Bone marrow (tissue), 2 donors: ENCODE results near the gene PHGDH.
A peak's percentile ranks its signal among the peaks of the same experiment; 100 is the strongest.

ENCODE experiments used
- DNase-seq, 2 donors: peaks; one replicate each; lab custom pipeline; 2025; lab: John Stamatoyannopoulos, UW

The PHGDH gene

GRCh38 chr1:119731741-119732430 lies 20.2 kb downstream of the PHGDH start:
- no peak for DNase-seq

DNA sequence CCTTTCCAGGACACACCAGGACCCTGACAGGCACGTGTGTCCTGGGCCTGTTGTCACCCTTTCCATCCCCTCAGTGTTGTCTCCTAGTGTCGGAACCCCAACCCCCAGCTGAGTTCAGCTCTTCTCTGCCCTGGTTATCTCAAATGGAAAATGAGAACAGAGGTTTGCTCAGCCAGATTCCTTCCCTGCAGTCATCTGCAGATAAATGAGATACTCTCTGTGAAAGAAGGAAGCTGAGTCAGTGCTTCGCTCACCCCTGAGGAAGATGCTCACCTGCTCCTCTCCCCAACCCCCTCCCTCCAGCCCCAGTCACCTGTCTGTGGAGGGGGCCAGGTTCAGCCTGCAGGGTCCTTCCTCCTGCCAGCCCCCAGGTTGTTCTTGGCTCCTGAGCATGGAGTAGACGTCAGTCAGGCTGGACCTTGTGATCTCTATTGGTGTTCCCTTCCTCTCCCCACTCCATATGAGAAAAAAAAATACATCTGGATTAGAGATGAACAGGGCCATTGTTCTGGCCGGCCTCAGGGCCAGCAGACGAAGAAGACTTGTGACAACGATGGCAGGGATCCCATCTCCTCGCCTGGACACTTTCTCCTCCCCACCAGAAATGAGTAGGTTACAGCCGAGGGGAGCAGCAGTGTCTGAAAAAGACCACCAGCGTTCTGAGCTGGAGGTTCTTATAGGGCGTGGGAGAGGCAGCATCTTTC lies 20.9 kb downstream of the PHGDH start:
- no peak for DNase-seq

- no peak for DNase-seq
Observed at GRCh38 chr1:119733754-119734153, 22.0 kb downstream of the PHGDH start.

DNA sequence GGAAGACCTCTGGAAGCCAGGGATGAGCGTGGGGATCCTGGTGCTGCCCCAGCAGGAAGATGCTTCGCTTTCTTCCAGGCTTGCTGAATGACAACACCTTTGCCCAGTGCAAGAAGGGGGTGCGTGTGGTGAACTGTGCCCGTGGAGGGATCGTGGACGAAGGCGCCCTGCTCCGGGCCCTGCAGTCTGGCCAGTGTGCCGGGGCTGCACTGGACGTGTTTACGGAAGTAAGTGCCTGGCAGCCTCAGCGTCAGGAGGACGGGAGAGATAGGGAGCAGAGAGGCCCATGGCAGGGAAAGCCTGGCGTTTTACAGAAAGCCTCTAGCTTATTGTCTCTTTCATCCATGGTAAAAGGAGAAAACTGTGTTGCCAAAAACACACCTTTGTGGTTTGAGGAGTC lies 23.5 kb downstream of the PHGDH start:
- no peak for DNase-seq

DNA sequence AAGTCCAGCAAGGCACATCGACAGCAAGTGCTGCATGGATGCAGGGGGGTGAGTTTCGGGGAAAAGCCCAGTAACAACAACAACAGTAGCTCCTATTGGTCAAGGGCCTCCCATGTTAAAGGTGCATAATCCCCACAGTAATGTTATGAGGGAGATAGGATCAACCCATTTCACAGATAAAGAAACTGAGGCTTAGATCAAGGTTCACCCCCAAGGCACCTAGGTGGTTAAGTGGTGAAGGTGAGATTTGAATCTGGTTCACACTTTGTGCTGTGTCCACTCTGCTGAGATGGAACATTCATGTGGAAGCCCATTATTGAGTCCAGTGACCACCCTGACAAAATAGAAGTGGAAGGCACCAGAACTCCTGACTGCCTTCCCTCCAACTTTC lies 24.9 kb downstream of the PHGDH start:
- no peak for DNase-seq

DNA sequence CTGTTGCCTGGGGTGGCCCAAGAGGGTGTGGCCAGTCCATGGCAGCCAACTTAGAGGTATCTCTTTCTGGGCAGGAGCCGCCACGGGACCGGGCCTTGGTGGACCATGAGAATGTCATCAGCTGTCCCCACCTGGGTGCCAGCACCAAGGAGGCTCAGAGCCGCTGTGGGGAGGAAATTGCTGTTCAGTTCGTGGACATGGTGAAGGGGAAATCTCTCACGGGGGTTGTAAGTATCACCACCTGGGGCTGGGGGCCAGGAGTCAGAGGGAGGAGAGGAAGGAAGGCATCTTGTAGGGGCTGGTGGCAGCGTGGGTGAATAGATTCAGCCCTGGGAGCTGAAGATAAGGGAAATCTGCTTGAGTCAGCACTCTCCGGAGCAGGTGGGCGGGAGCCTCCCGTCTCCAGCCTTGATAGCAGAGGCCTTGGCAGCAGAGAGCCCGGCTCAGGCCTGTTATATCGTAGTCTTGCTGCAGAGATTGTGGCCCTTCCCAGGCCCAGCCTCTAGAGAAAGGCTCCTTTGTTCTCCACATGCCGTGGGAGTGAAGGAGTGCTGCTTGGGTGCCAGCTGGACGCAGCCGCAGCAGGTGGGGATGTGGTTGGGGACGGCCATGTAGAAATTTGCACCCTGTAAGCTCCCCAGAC lies 25.4 kb downstream of the PHGDH start:
- no peak for DNase-seq

- DNase-seq, result no peak
Observed at GRCh38 chr1:119738100-119738720, 26.5 kb downstream of the PHGDH start.

DNA sequence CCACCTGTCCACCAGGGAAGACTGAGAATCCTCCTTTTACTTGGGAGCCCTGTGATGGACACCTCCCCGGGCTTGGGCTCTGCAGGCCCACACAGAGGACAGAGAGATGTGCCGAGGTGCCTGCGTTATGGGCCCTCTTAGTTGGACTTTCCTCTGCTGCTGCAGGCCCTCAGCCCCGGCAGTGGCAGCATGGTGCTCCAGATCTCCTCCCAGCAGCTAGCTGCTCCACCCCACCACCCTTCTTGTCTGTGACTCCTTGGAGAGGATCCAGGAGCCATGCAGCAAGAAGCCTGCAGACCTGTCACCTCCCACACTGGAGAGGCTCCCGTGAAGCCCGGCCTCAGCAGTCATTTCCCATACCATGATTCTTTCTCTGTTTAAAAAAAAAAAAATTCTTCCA lies 27.4 kb downstream of the PHGDH start:
- no peak for DNase-seq

DNA sequence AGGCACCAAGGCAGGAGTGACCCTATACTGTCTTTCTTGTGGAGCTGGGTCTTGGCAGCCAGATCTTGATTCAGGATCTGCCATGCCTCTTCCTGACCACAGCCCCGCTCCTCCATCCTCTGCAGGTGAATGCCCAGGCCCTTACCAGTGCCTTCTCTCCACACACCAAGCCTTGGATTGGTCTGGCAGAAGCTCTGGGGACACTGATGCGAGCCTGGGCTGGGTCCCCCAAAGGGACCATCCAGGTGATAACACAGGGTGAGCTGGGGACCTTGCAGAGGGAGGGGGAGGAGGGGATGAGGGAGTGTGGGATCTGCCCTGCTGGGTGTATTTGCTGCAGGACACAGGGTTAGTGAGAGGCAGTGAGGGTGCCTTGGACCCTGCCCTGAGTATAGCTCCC lies 28.5 kb downstream of the PHGDH start:
- DNase-seq, result no peak

DNA sequence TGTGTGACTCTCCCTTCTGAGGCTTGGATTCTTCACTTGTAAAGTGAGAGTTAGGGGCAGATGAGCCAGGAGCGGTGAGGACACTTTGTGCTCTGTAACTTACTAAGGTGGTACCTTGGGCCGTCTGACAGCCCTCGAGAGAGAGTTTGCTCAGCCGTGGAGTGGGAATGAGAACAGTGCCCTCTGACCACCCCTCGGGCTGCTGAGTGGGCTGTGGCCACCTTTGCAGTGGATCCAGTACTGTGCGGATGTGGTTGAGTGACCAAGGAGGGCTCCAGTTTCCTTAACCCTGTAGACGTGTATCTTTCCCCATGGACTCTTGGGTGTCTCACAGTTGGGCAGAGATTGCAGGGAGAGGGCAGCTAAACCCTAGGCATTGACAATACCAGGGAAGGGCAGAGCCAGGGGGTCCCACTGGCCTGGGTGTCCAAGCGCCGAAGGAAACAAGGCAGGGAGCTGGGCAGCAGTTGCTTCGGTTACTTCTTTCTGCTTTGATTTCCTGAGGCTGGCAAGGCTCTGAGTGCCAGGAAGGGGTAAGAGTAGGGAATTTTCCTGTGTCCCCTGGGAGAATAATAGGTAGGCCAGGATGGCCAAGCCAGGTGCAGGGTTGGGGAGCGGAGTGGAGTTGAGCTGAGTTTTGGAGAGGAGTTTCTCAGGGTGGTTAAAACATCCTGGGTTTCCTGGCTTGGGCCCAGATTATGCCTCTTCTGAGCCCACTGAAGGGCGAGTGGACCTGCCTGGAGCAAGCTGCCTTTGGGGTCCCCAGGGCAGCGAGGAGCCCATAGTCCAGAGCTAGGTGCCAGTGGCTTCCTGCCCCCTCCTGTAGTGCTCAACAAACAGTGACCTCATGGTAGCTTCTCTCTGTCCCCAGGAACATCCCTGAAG lies 29.4 kb downstream of the PHGDH start:
- DNase-seq, result no peak

- DNase-seq, result no peak
Observed at GRCh38 chr1:119742202-119742601, 30.5 kb downstream of the PHGDH start.

DNA sequence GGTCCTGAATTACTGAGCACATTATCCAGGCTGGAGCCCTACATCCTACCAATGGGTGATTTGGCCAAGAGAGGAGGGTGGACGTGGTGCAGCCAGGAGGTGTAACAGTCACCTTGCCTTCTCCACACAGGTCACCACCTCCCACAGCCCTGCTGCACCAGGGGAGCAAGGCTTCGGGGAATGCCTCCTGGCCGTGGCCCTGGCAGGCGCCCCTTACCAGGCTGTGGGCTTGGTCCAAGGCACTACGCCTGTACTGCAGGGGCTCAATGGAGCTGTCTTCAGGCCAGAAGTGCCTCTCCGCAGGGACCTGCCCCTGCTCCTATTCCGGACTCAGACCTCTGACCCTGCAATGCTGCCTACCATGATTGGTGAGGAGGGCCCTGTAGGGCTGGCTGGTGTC lies 30.9 kb downstream of the PHGDH start:
- no peak for DNase-seq

DNA sequence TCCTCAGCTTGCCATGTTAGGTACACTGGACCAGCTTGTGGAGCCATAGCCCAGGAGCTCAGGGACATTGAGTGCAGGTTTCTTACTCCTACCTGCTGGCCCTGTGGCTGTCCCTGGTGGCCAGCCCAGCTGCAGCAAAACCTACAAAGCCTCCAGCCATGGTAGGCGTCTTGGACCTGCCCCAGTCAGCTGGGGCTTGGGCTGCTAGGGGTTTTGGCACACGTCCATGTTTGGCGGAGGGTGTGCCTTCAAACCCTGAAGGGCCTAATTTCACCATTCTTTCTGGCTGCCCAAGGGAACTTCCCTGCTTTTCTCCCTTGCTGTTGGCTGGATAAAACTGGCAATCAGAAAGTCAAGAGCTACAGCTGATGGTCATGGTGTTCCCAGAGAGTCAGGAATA lies 31.6 kb downstream of the PHGDH start:
- DNase-seq, result no peak

DNA sequence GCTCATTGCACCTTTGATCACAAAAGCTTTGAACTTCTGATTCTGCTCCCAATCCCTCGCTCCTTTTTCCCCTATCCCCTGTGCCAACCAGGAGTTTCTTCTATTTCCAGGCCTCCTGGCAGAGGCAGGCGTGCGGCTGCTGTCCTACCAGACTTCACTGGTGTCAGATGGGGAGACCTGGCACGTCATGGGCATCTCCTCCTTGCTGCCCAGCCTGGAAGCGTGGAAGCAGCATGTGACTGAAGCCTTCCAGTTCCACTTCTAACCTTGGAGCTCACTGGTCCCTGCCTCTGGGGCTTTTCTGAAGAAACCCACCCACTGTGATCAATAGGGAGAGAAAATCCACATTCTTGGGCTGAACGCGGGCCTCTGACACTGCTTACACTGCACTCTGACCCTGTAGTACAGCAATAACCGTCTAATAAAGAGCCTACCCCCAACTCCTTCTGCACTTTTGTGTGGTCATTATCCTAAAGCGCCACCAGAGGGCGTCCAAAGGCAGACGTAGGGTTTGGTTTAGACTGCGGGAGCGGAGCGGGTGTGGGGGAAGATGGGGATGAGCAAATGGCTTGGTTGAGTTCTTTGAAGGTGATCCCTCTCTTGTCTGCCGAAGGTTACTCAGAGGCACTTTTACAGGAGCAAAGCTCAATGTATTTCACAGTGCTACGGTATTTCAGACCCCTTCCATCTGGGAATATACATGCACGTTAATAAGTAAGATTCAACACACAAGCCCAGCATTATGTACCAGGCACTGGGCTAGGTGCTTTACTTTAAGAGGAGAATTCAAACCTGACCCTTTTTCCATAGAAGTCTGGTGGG lies 32.3 kb downstream of the PHGDH start:
- peak; percentile 16 to 19 for DNase-seq

DNA sequence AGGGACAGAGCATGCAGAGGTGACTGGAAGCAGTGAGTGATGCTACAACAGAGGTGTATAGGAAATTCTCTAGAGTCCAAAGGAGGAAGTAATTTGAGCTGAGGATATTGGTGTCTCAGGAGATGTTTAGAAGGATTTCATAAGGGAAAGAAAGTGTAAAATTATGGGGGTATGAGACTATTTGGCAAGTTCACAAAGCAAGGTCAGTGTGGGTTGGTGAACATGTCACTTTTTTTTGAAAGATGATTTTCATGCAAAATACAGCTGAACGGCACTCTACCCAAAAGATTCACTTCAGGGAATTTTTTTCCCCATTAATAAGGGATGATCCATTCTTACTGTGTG lies 32.8 kb downstream of the PHGDH start:
- no peak for DNase-seq

DNA sequence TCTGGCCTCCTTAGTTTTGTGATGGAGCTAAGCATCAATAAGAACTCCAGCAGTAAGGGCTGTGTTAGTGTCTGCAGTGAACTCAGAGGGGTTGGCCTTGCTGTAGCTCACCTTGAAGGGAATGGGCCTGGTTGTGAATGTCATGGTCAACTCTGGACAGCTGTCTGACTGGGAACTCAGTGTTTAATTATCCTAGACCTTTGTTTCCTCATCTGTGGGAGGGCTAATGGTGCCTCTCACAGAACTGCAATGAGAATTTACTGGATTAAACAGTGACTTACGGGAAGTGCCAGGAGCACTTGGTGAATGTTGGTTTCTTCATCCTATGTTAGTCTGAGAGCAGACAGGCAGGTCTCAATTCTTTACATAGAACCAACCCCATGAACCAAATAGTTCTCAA lies 33.3 kb downstream of the PHGDH start:
- no peak for DNase-seq

GRCh38 chr1:119747451-119747850 lies 35.7 kb downstream of the PHGDH start:
- no peak for DNase-seq

DNA sequence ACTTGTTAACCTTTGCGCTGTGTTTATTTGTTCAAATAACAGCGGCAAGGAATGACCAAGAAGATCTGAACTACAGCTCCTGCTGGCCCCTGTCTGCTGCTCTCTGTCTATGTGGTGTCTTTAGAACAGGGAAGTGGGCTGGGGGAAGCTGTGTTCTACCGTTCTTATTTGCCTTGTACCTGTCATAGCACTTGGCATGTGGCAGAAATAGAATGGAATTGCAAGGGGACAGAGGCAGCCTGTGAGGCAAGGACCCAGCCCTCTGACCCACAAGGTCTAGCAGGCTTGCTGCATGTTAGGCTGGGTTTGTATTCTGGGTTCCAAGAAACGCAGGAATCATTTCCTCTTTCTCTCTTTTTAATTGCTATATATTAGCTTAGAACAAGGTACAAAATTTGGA lies 36.3 kb downstream of the PHGDH start:
- DNase-seq, result no peak

DNA sequence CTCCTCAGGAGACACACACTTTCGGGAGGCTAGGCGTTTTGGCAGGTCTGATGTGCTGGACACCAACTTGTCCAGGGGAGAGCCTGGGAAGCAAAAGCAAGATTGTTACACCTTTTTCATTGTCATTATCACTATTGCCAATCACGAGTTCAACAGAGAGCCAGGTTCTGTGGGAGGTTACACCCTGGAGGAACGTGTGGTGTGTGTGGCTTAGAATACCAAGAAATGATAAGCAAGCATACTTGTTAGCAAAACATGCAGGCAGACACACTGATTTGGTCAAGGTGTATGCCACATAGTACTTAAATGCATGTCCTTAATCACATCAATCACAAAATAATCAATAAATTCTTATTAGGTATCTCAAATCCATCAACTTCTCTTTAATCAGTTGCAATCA lies 40.9 kb downstream of the PHGDH start:
- DNase-seq, result no peak

GRCh38 chr1:119758584-119758983 lies 46.9 kb downstream of the PHGDH start:
- DNase-seq, result no peak

DNA sequence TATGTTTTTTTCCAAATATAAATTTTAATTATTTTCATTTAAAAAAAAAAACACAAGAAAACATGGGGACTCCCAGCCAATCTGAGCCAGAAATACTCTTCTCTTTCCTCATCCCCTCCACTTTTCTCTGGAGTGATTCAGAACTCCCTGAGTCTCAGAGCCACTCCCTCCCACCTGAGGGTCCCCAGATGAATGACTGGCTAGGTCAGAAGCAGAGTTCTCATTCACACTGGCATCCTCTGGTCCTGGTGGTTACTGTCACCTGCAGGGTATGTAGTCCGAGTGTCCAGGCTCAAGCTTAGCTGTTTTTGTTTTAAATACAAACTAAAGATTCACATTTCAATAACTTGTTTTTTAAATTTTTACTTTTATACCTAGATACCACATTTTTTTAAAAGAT lies 50.7 kb downstream of the PHGDH start:
- no peak for DNase-seq
